Measurements from ENCODE around the gene MAP2K5. TPM values are rescaled to one million over a fixed set of nuclear protein-coding genes. Genes with fewer than 3 reads are reported as not detected.

Gene MAP2K5
- total RNA-seq, 1 donor from 2014 or later, result 25.5 TPM

DNA sequence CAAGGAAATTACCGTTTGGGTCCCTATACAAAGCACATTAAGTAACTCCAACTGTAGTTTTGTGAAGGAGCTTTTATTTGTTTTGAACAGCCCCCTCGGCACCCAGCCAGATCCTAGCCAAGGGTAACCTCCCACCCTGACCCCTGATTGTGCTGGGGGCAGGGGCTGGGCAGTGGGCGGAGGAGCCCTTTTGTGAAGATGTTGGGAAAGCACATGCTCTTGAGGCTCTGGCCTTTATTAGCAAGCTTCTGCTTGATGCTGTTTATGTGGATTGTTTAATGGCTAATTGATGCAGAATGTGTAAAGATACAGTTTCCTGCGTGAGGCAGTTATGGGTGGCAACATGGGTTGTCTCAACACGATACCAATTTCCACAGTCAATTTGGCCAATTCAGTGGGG, 136.5 kb downstream of the MAP2K5 start:
- Histone ChIP-seq H3K27me3 (ENCODE audit: low read depth) (no peaks in the 10 kb centered on the region), H3K4me1 (no peaks in the 10 kb centered on the region), H3K4me3 (no peak overlapping the region), H3K9me3 (peaks cover 5% of the 10 kb centered on the region), H3K36me3 (no peaks in the 10 kb centered on the region), H3K27ac (no peak overlapping the region)
- intact Hi-C loops (cut with DNase I), result no loop called here
- TF ChIP-seq, protein P1, sequence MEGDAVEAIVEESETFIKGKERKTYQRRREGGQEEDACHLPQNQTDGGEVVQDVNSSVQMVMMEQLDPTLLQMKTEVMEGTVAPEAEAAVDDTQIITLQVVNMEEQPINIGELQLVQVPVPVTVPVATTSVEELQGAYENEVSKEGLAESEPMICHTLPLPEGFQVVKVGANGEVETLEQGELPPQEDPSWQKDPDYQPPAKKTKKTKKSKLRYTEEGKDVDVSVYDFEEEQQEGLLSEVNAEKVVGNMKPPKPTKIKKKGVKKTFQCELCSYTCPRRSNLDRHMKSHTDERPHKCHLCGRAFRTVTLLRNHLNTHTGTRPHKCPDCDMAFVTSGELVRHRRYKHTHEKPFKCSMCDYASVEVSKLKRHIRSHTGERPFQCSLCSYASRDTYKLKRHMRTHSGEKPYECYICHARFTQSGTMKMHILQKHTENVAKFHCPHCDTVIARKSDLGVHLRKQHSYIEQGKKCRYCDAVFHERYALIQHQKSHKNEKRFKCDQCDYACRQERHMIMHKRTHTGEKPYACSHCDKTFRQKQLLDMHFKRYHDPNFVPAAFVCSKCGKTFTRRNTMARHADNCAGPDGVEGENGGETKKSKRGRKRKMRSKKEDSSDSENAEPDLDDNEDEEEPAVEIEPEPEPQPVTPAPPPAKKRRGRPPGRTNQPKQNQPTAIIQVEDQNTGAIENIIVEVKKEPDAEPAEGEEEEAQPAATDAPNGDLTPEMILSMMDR (IDR thresholded peaks at IDR 0.05), result no peak
- ATAC-seq (no peak), DNase-seq (no peak)

DNA sequence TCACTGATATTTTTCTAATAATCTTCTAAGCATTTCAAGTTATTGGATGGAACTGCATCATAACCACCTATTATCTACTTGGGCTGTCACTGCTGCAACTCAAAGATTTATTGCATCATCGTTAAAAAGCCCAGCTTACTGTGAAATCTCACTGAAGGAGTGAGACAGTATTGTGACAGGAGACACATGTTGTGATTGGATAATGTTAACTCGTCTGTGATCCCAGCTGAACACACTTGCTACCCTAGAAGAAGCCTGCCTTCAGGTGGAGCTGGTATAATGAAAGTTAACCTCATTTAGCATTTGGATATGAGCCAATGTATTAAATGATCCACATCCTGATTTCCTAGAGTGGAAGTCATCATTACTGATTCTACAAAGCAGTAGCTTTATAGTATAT, 138.1 kb downstream of the MAP2K5 start:
- Histone ChIP-seq H3K27ac (no peak overlapping the region), H3K27me3 (ENCODE audit: low read depth) (no peaks in the 10 kb centered on the region), H3K4me1 (no peaks in the 10 kb centered on the region), H3K36me3 (no peaks in the 10 kb centered on the region), H3K9me3 (peaks cover 22% of the 10 kb centered on the region), H3K4me3 (no peak overlapping the region)
- intact Hi-C loops (cut with DNase I), result no loop called here
- DNase-seq (no peak), ATAC-seq (no peak)
- TF ChIP-seq, protein P1 (IDR thresholded peaks at IDR 0.05), result no peak

DNA sequence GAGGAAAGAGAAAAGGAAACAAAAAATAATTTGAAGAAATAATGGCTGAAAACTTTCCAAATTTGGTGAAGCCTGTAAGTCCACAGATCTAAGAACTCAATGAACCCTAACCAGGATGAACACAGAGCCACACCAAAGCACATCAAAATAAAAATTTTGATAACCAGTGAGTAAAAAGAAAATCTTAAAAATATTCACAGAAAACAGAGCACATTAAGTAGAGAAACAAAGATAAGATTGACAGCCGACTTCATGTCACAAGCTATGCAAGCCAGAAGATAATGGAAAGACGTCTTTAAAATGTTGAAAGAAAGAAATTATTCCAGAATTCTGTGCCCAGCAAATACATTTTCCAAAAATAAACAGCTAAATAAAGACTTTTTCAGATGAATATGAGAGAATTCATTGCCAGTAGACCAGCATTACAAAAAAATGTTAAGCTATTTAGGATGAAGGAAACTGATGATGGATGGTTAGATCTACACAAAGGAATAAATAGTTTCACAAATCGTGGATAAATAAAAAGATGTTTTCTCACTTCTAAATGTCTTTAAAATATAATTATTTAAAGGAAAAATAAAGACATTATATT, 142.6 kb downstream of the MAP2K5 start:
- DNase-seq (no peak), ATAC-seq (no peak)
- no peaks in the 10 kb centered on the region for H3K4me1 ChIP-seq
- no peak overlapping the region for H3K4me3 ChIP-seq
- H3K9me3 ChIP-seq, result peaks cover 23% of the 10 kb centered on the region
- H3K27me3 ChIP-seq (ENCODE audit: low read depth), result no peaks in the 10 kb centered on the region
- TF ChIP-seq, protein P1 (IDR thresholded peaks at IDR 0.05), result no peak
- intact Hi-C loops (cut with DNase I), result no loop called here
- H3K36me3 ChIP-seq, result no peaks in the 10 kb centered on the region
- H3K27ac ChIP-seq, result no peak overlapping the region

DNA sequence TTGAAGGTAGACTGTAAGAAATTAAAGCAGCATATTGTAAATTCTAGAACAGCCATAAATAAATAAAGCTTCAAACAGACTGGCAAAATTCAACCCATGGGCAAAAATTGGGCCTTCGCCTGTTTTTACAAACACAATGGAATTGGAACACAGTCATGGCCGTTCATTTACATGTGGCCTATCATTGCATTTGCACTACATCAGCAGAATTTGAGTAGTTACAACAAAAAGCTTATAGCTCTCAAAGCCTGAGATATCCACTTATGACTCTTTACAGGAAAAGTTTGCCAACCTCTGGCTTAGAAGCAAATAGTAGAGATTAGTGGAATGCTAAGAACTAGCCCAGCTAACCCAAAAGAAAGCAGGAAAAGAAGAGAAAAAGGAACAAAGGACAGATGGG, 143.2 kb downstream of the MAP2K5 start:
- H3K36me3 ChIP-seq, result no peaks in the 10 kb centered on the region
- no peaks in the 10 kb centered on the region for H3K4me1 ChIP-seq
- TF ChIP-seq, protein P1 (IDR thresholded peaks at IDR 0.05), result no peak
- H3K4me3 ChIP-seq, result no peak overlapping the region
- no peaks in the 10 kb centered on the region for H3K27me3 ChIP-seq (ENCODE audit: low read depth)
- peaks cover 23% of the 10 kb centered on the region for H3K9me3 ChIP-seq
- intact Hi-C loops (cut with DNase I), result no loop called here
- DNase-seq (no peak), ATAC-seq (no peak)
- H3K27ac ChIP-seq, result no peak overlapping the region

DNA sequence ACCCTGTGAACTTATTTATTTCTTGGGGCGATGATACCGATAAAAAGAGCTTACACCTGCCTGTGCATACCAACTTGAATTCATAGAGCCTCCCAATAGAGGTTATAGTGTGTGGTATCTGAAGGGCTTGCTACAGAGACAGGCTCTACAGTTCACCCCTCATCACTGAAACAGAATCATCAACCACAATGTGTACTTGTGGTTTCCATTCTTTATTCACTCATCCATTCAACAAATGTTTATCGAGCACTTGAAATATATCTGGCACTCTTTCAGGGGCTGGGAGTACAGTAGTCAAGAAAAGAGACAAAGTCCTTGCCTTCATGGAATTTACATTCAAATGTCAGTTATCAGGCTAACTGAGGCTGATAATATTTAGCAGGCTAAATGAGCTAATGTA, 148.4 kb downstream of the MAP2K5 start:
- Histone ChIP-seq H3K4me3 (no peak overlapping the region), H3K27ac (no peak overlapping the region), H3K27me3 (ENCODE audit: low read depth) (no peaks in the 10 kb centered on the region), H3K4me1 (no peaks in the 10 kb centered on the region), H3K9me3 (no peaks in the 10 kb centered on the region), H3K36me3 (no peaks in the 10 kb centered on the region)
- DNase-seq (no peak), ATAC-seq (no peak)
- TF ChIP-seq, protein P1 (IDR thresholded peaks at IDR 0.05), result no peak
- intact Hi-C loops (cut with DNase I), result no loop called here
